ENCODE data around the gene SEPSECS. TPM values are rescaled to one million over a fixed set of nuclear protein-coding genes. Genes with fewer than 3 reads are reported as not detected.
A peak's percentile ranks its signal among the peaks of the same experiment; 100 is the strongest.

Gene SEPSECS
- total RNA-seq, 4 donors from 2014 or later, result 3.9 to 6.7 (median 4.7) TPM

- Histone ChIP-seq H3K9me3 (no peaks in the 10 kb centered on the region), H3K27me3 (no peaks in the 10 kb centered on the region), H3K4me3 (peak overlapping the region; percentile 78 to 98 (median 82)), H3K36me3 (no peaks in the 10 kb centered on the region), H3K27ac (peak overlapping the region; percentile 91 to 96 (median 93)), H3K4me1 (peaks cover 22 to 23% of the 10 kb centered on the region in 2 donors)
- TF ChIP-seq POLR2A (IDR thresholded peaks at IDR 0.05) (no peak), CTCF (IDR thresholded peaks at IDR 0.05 in 4 of 5, conservative IDR thresholded peaks at IDR 0.05 in 1 of 5) (no peak)
- DNase-seq (no peak), ATAC-seq (no peak)
- intact Hi-C loops (cut with DNase I; ENCODE audit: low total_unique reads) (loop anchor here (5.0 kb wide), 2 partner anchors 216 to 1696 kb away; partner anchors contain the start of gene ANAPC4), in situ Hi-C loops (cut with MboI; ENCODE audit: low sequenced_read_pairs in 4 of 4) (loop anchor here in 2 of 4 donors (10.0 to 25.0 kb wide), 2 partner anchors 151 to 153 kb away; partner anchors contain the start of gene ZCCHC4 (in 2 of the 2))
These were observed 1.3 kb upstream of the SEPSECS start for GRCh38 chr4:25161593-25161950.

- H3K9me3 ChIP-seq, result no peaks in the 10 kb centered on the region
- H3K27ac ChIP-seq, result peak overlapping the region; percentile 91 to 96 (median 93)
- ATAC-seq (peak; percentile 50 to 65), DNase-seq (no peak)
- H3K36me3 ChIP-seq, result peaks cover 0 to 3% of the 10 kb centered on the region in 2 donors
- H3K4me1 ChIP-seq, result peaks cover 22 to 23% of the 10 kb centered on the region in 2 donors
- intact Hi-C loops (cut with DNase I; ENCODE audit: low total_unique reads) (loop anchor here (1.0 to 5.0 kb wide), 5 partner anchors 12 to 1696 kb away; partner anchors contain the start of genes ANAPC4 and ZCCHC4), in situ Hi-C loops (cut with MboI; ENCODE audit: low sequenced_read_pairs in 4 of 4) (loop anchor here in 2 of 4 donors (10.0 to 25.0 kb wide), 2 partner anchors 151 to 154 kb away; partner anchors contain the start of gene ZCCHC4 (in 2 of the 2))
- TF ChIP-seq CTCF (IDR thresholded peaks at IDR 0.05 in 4 of 5, conservative IDR thresholded peaks at IDR 0.05 in 1 of 5) (no peak), POLR2A (IDR thresholded peaks at IDR 0.05) (peak; percentile 54 to 85)
- peak overlapping the region; percentile 78 to 98 (median 82) for H3K4me3 ChIP-seq
- H3K27me3 ChIP-seq, result no peaks in the 10 kb centered on the region
These were observed 704 bp upstream of the SEPSECS start for GRCh38 chr4:25160714-25161592.

- ATAC-seq (no peak), DNase-seq (no peak)
- in situ Hi-C loops (cut with MboI; ENCODE audit: low sequenced_read_pairs in 4 of 4), result loop anchor here in 1 of 4 donors (25.0 kb wide), 1 partner anchor 153 kb away; the partner anchor contains the start of gene ZCCHC4
- Histone ChIP-seq H3K27me3 (no peaks in the 10 kb centered on the region), H3K9me3 (no peaks in the 10 kb centered on the region), H3K4me3 (no peak overlapping the region), H3K27ac (no peak overlapping the region), H3K36me3 (peaks cover 0 to 6% of the 10 kb centered on the region in 2 donors), H3K4me1 (peaks cover 22 to 23% of the 10 kb centered on the region in 2 donors)
- intact Hi-C loops (cut with DNase I; ENCODE audit: low total_unique reads), result no loop called here
- TF ChIP-seq POLR2A (IDR thresholded peaks at IDR 0.05), result no peak
- TF ChIP-seq CTCF (IDR thresholded peaks at IDR 0.05 in 4 of 5, conservative IDR thresholded peaks at IDR 0.05 in 1 of 5), result no peak
These were observed 1.4 kb downstream of the SEPSECS start for GRCh38 chr4:25158817-25159216.

- in situ Hi-C loops (cut with MboI; ENCODE audit: low sequenced_read_pairs in 4 of 4), result loop anchor here in 1 of 4 donors (25.0 kb wide), 1 partner anchor 155 kb away; the partner anchor contains the start of gene ZCCHC4
- intact Hi-C loops (cut with DNase I; ENCODE audit: low total_unique reads), result no loop called here
- ATAC-seq, result no peak
These were observed 3.2 kb downstream of the SEPSECS start for GRCh38 chr4:25157081-25157480.

More at GRCh38 chr4:25157081-25157480, 3.2 kb downstream of the SEPSECS start:
- H3K36me3 ChIP-seq, result peaks cover 0 to 6% of the 10 kb centered on the region in 2 donors
- peaks cover 15 to 17% of the 10 kb centered on the region in 2 donors for H3K4me1 ChIP-seq
- no peak overlapping the region for H3K27ac ChIP-seq
- H3K9me3 ChIP-seq, result no peaks in the 10 kb centered on the region
- H3K4me3 ChIP-seq, result no peak overlapping the region
- no peaks in the 10 kb centered on the region for H3K27me3 ChIP-seq
- no peak for TF ChIP-seq POLR2A (IDR thresholded peaks at IDR 0.05)
- TF ChIP-seq CTCF (IDR thresholded peaks at IDR 0.05 in 4 of 5, conservative IDR thresholded peaks at IDR 0.05 in 1 of 5), result no peak
- DNase-seq, result no peak
